Right lobe of liver (tissue), 6 donors: ENCODE results near the gene YTHDF1. TPM values are rescaled to one million over a fixed set of nuclear protein-coding genes. Genes with fewer than 3 reads are reported as not detected.

Experiments used
- ATAC-seq, 4 donors: fragments of 200-7000 bp; cut with Tn5 transposase; one replicate each; pipeline ENCODE4 v1.9.1; 2020; ENCODE audit warnings: mild to moderate bottlenecking in 4 of 4, moderate library complexity in 4 of 4
- DNase-seq, 3 donors: peaks; one replicate each; pipeline ENCODE4 v3.0.0-alpha.2; 2020
- H3K27ac ChIP-seq, 3 donors: fragments of 200-600 bp; one replicate each; pipeline ENCODE4 v1.8.0; 2022
- H3K27me3 ChIP-seq, 2 donors: fragments of 200-600 bp; one replicate each; pipeline ENCODE4 v1.8.0; 2022
- H3K36me3 ChIP-seq, 4 donors: fragments of 200-600 bp; sonication (generic) in 1 of 4; one replicate each; pipeline versions ENCODE4 v1.5.1 to v1.8.0; 2017 to 2022; ENCODE audit warnings: control low read depth in 1 of 4
- H3K4me1 ChIP-seq, 4 donors: fragments of 200-600 bp; sonication (generic) in 1 of 4; one replicate each; pipeline versions ENCODE4 v1.5.1 to v1.8.0; 2017 to 2022; ENCODE audit warnings: control low read depth in 1 of 4
- H3K4me3 ChIP-seq, 3 donors: fragments of 200-600 bp; one replicate each; pipeline ENCODE4 v1.8.0; 2022
- H3K9me3 ChIP-seq, 4 donors: fragments of 200-600 bp; sonication (generic) in 1 of 4; one replicate each; pipeline versions ENCODE4 v1.5.1 to v1.8.0; 2017 to 2022; ENCODE audit warnings: control low read depth in 1 of 4
- POLR2A ChIP-seq: fragments of 450-650 bp; IDR thresholded peaks from one replicate; pipeline ENCODE4 v1.6.1; 2017; ENCODE audit warnings: antibody characterized with exemption, mild to moderate bottlenecking
- WGBS: methylation state at CpG from one replicate; pipeline ENCODE4 v1.1.6; 2018; ENCODE audit warnings: low coverage, low lambda C conversion rate; ENCODE audit not compliant: insufficient coverage; ENCODE audit errors: missing lambda C conversion rate; 5-methylcytosine and 5-hydroxymethylcytosine counted together
- intact Hi-C, 2 donors: fragments of 100-400 bp; cut with DNase I; formaldehyde crosslinking; loops; one replicate each; pipeline versions ENCODE4 v1.11.2 to v1.14.1; 2022
- total RNA-seq, 6 experiments: library from RNA; depleted of rRNA in 2 of 6; stranded (reverse); fragments of >200 nt in 2 of 6; fragmentation: NEBNext Ultra II Directional in 3 of 6; extraction: Animal tissue kit (Norgen Biotek cat#: 25700) in 3 of 6; gene quantifications; one replicate each; pipeline versions ENCODE4 v1.1.0 to v1.2.4, GENCODE V29; 2016 to 2023
- TF ChIP-seq, protein P1 (sequence below), 4 donors: fragments of 200-600 bp in 3 of 4; fragments of 450-650 bp in 1 of 4; IDR thresholded peaks; one replicate each; pipeline versions ENCODE4 v1.5.1 to v1.8.0; 2016 to 2022; ENCODE audit warnings: antibody characterized with exemption in 4 of 4, mild to moderate bottlenecking in 2 of 4
- donor health status: DM: no; HTN: yes; CAD: no.
- donor health status: DM: no; HTN: no; CAD: no.
- donor health status: DM: no; HTN: no; CAD: no.
- donor health status: DM: no; HTN: yes; CAD: no.
- donor health status: DM: no; HTN: yes; CAD: no.

The YTHDF1 gene
- total RNA-seq, 6 experiments from 2014 or later, result 16.4 to 23.6 (median 21.1) TPM

DNA sequence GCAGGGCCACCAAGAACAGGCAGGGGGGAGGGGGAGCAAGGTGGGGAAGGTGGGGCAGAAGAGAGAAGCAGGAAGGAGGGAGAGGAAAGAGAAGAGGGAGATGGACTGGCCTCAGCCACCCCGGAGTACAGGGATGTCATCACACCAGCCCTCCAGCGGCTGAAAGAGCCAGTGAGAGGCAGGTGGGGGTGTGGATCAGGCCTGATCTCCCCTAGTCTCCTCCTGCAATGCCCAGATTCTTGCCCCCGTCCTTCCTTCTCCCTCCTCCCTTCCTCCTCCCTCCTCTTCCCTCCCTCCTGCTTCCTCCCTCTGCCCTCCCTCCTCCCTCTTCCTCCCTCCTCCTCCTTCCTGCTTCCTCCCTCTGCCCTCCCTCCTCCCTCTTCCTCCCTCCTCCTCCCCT is 61.5 kb downstream of the YTHDF1 start:
- peak in 1 of 3 donors; percentile 13 for DNase-seq
- no peaks in the 10 kb centered on the region for H3K27me3 ChIP-seq
- whole genome bisulfite sequencing, result 22% methylated on average over 3 of the region's 3 CpGs

DNA sequence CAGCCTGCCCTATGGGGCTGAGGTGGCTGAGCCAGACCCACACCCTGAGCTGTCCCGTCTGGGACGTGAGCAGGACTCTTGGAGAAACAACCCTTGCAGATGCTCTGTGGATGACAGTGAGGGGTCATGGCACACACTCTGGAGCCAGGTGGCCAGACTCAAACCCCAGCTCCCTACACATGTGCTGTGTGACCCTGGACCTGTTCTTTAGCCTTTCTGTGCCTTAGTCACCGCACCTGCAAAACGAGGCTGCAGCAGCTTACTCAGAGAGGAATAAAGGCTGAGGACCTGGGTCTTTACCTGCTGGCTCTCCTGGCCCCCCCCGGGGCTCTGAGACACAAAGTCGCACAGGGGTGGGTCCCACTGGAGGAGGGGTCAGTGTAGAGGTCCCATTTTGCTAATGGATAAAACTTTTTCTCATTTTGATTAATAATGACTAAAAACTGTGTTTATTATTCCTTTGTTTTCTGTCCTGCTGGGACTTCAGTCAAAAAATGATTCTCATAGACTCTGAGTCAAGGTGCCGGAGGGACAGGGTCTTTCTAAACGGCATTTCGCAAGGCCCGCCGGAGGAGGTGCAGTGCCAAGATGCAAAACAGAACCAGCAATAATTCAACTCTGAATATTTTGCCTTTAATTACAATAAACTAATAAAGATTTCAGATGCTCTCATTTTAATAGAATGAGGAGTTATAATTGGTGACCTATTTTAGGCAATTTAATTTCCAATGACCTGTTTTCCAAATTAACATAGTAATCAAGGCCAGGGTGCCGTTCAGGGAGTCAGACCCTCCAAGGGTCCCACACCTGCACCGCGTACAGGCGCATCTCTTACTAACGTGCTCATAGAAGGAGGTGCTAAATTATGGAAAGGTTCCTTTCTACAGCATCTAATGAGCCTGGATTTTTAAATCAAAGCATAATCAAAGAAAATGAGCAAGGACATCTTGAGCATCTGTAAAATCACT is 62.4 kb downstream of the YTHDF1 start:
- H3K27me3 ChIP-seq, result no peaks in the 10 kb centered on the region

More for the DNA sequence above, 61.5 kb downstream of the YTHDF1 start:
- no peaks in the 10 kb centered on the region for H3K9me3 ChIP-seq
- no peaks in the 10 kb centered on the region for H3K36me3 ChIP-seq
- ATAC-seq, result no peak
- H3K27ac ChIP-seq, result no peak overlapping the region
- H3K4me3 ChIP-seq, result no peak overlapping the region
- intact Hi-C loops, result no loop called here
- TF ChIP-seq POLR2A, result no peak
- TF ChIP-seq, protein P1, sequence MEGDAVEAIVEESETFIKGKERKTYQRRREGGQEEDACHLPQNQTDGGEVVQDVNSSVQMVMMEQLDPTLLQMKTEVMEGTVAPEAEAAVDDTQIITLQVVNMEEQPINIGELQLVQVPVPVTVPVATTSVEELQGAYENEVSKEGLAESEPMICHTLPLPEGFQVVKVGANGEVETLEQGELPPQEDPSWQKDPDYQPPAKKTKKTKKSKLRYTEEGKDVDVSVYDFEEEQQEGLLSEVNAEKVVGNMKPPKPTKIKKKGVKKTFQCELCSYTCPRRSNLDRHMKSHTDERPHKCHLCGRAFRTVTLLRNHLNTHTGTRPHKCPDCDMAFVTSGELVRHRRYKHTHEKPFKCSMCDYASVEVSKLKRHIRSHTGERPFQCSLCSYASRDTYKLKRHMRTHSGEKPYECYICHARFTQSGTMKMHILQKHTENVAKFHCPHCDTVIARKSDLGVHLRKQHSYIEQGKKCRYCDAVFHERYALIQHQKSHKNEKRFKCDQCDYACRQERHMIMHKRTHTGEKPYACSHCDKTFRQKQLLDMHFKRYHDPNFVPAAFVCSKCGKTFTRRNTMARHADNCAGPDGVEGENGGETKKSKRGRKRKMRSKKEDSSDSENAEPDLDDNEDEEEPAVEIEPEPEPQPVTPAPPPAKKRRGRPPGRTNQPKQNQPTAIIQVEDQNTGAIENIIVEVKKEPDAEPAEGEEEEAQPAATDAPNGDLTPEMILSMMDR (IDR thresholded peaks at IDR 0.05), result no peak
- no peaks in the 10 kb centered on the region for H3K4me1 ChIP-seq

DNA sequence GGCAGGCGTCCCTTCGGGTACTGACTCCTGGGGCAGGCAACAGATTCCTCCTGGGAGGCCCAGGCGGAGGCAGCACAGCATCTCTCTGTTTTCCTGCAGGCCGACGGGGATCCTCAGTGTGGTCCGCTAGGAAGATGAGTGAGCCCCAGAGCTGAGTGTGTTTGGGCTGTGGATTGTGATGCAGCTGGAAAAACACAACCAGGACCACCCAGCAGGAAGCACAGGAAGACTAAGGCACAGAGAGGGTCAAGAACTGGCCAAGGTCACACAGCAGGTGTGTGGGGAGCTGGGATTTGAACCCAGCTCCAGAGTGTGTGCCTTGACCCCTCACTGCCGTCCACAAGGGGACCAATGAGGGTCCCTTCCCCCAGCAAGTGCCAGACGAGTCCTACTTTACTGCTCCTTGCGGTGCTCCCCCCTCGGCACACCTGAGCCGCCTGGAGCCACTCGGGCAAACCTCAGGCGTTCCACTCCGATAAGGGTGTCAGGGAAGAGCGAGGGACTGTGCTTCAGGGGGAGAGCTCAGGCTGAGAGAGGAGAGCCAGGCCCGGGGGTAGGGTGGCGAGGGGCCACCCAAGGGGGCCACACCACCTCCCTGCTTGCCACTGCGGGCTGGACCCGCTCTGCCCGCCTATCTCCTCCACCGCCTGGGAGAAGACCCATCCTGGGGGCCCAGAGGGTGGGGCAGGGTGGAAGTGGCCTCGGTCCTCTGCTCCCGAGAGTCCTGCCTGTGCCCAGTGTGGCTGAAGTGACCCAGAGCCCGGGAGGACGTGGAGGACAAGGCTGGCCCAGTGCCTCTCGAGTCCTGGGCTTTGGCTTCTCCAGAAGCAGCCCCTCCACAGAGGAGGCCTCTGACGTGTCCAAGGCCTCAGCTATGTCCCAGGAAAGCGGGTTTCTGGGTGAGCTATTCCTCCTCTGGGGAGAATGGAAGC is 63.3 kb downstream of the YTHDF1 start:
- no peaks in the 10 kb centered on the region for H3K9me3 ChIP-seq
- H3K36me3 ChIP-seq, result no peaks in the 10 kb centered on the region
- ATAC-seq (no peak), DNase-seq (peak in 1 of 3 donors; percentile 32)
- no peak for TF ChIP-seq POLR2A
- TF ChIP-seq, protein P1 (IDR thresholded peaks at IDR 0.05), result no peak
- H3K27ac ChIP-seq, result no peak overlapping the region
- WGBS, result 53% methylated on average over 10 of the region's 28 CpGs
- H3K4me3 ChIP-seq, result no peak overlapping the region
- no peaks in the 10 kb centered on the region for H3K4me1 ChIP-seq
- intact Hi-C loops, result no loop called here
- H3K27me3 ChIP-seq, result no peaks in the 10 kb centered on the region

More for the DNA sequence above, 62.4 kb downstream of the YTHDF1 start:
- H3K36me3 ChIP-seq, result no peaks in the 10 kb centered on the region
- TF ChIP-seq, protein P1 (IDR thresholded peaks at IDR 0.05), result no peak
- no peak for TF ChIP-seq POLR2A
- peak in 1 of 3 donors; percentile 22 for DNase-seq
- no peak overlapping the region for H3K27ac ChIP-seq
- intact Hi-C loops, result no loop called here
- no peak for ATAC-seq
- H3K4me3 ChIP-seq, result no peak overlapping the region
- WGBS, result 41% methylated on average over 14 of the region's 16 CpGs
- no peaks in the 10 kb centered on the region for H3K4me1 ChIP-seq
- H3K9me3 ChIP-seq, result no peaks in the 10 kb centered on the region

DNA sequence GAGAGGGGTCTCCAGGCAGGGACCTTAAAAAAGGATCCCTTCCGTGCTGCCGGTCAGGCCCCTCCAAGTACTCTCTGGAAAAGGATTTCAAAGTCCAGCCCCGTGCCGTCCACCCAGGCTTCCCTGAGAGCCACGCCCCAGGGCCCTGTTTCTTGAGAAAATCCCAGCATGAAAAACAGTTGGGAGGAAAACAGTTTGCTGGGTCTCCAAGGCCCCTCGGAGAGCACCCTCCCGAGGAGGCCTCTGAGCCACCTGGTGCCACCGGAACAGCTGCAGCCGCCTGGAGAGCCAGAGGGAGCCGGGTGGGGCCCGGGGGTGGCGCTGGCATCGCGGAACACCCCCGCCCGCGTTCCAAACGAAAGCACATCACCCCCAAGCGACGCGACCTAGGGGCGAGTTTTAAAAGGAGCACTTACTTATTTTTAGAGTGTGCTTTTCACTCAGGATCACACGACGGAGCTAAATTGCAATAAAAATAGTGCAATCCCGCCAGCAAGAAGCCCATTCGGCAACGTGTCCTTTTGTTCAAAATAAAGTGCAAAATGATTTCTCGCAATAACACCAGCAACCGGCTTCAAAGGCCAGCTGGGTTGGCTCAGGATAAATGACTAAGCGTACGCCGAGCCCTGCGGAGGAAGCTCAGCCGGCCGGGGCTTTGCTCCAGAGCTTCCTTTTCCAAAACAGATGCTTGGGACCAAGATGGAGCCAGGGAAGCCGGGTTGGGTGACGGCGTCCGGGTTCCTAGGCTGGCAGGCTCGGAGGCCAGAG is 64.2 kb downstream of the YTHDF1 start:
- H3K4me1 ChIP-seq, result no peaks in the 10 kb centered on the region
- H3K36me3 ChIP-seq, result no peaks in the 10 kb centered on the region
- 40% methylated on average over 20 of the region's 40 CpGs for WGBS
- intact Hi-C loops, result no loop called here
- no peak for TF ChIP-seq POLR2A
- TF ChIP-seq, protein P1 (IDR thresholded peaks at IDR 0.05), result no peak
- peak in 1 of 3 donors; percentile 35 for DNase-seq
- H3K9me3 ChIP-seq, result no peaks in the 10 kb centered on the region
- no peaks in the 10 kb centered on the region for H3K27me3 ChIP-seq
- H3K4me3 ChIP-seq, result no peak overlapping the region
- no peak overlapping the region for H3K27ac ChIP-seq
- ATAC-seq, result no peak
